MM.1S (cell line): ENCODE data around the gene PRKAG3.

Experiments
- CTCF ChIP-seq: fragments of 300-600 bp; sonication (generic); IDR thresholded peaks from 2 replicates; pipeline ENCODE4 v1.5.1; 2016; ENCODE audit warnings: antibody characterized with exemption, low read length, mixed read lengths
- EZH2phosphoT487 ChIP-seq: fragments of 300-600 bp; sonication (generic); IDR thresholded peaks from 2 replicates; pipeline ENCODE4 v1.6.1; 2018; ENCODE audit warnings: antibody characterized with exemption, low read length

DNA sequence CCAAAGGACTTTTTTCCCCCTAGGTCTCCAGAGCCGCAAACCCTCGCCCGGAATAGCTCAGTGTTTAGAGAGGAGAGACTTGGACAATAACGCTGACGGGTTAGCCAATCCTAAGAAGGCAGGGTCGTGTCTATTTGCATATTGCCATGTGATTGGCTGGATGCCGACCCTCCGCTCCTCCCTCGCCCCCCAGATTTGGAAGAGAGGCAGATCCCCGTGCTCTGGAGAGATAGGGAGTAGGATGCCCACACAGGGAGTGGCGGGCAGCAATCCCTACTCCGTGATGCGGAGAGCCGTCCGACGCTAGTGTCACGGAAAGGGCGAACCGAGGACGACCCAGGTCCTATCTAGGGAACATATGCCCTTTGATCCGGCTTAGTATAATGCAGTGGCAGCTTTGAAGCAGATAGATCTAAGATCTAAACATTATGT lies 29.4 kb upstream of the PRKAG3 start:
- TF ChIP-seq EZH2phosphoT487: no peak
- TF ChIP-seq CTCF: no peak
